Naive thymus-derived CD4-positive, alpha-beta T cell (primary cell): ENCODE data around the gene TXNRD2. TPM values are rescaled to one million over a fixed set of nuclear protein-coding genes. Genes with fewer than 3 reads are reported as not detected.

ENCODE experiments used
- ATAC-seq: fragments of 150-1000 bp; cut with Tn5 transposase; 2 replicates; pipeline ENCODE4 v1.10.0; 2021; ENCODE audit warnings: mild to moderate bottlenecking, moderate library complexity
- CTCF ChIA-PET: fragments of 350-600 bp; sonication (Branson Sonifier 250); formaldehyde crosslinking; loops from one replicate; lab custom pipeline; 2021; ENCODE audit warnings: antibody characterized with exemption; lab: Charles Lee
- POLR2A ChIA-PET: fragments of 350-600 bp; sonication (Branson Sonifier 250); formaldehyde crosslinking; loops from one replicate; lab custom pipeline; 2021; ENCODE audit warnings: antibody characterized with exemption, inconsistent platforms; lab: Charles Lee
- DNase-seq, 9 donors: peaks; one replicate each; pipeline versions ENCODE4 v3.0.0 to v3.0.0-alpha.2; 2020 to 2022; ENCODE audit warnings: mixed read lengths in 1 of 9
- H3K27ac ChIP-seq: one replicate; pipeline ENCODE4 v1.7.0; 2013; ENCODE audit warnings: mild to moderate bottlenecking, low read depth, low read length, moderate library complexity
- H3K27me3 ChIP-seq, 2 donors: one replicate each; pipeline ENCODE4 v1.7.0; 2013; ENCODE audit warnings: low read length in 2 of 2, mild to moderate bottlenecking in 2 of 2, moderate library complexity in 2 of 2; ENCODE audit not compliant: control insufficient read depth in 2 of 2, insufficient read depth in 2 of 2
- H3K36me3 ChIP-seq, 3 experiments: 1 replicate in 2 of 3; 2 replicates in 1 of 3; pipeline ENCODE4 v1.7.0; 2013; ENCODE audit warnings: low read length in 3 of 3, mild to moderate bottlenecking in 3 of 3, moderate library complexity in 1 of 3; ENCODE audit not compliant: insufficient read depth in 3 of 3, control insufficient read depth in 2 of 3
- H3K4me1 ChIP-seq, 2 donors: one replicate each; pipeline ENCODE4 v1.7.0; 2013; ENCODE audit warnings: low read length in 2 of 2, mild to moderate bottlenecking in 2 of 2, moderate library complexity in 1 of 2; ENCODE audit not compliant: control insufficient read depth in 2 of 2, insufficient read depth in 2 of 2
- H3K4me3 ChIP-seq: 2 replicates; pipeline ENCODE4 v1.7.0; 2013; ENCODE audit warnings: mild to moderate bottlenecking, low read length
- H3K9me3 ChIP-seq, 3 experiments: 1 replicate in 2 of 3; 2 replicates in 1 of 3; pipeline ENCODE4 v1.7.0; 2013; ENCODE audit warnings: low read length in 3 of 3; ENCODE audit not compliant: control insufficient read depth in 2 of 3
- H3K27ac Mint-ChIP-seq, 9 donors: one replicate each; pipeline ENCODE4 v1.8.0; 2020 to 2022; ENCODE audit warnings: mixed read lengths in 9 of 9, mild to moderate bottlenecking in 8 of 9, moderate library complexity in 5 of 9, inconsistent platforms in 2 of 9
- H3K27me3 Mint-ChIP-seq, 5 donors: one replicate each; pipeline ENCODE4 v1.8.0; 2021 to 2022; ENCODE audit warnings: mixed read lengths in 5 of 5, mild to moderate bottlenecking in 1 of 5
- H3K36me3 Mint-ChIP-seq, 5 donors: one replicate each; pipeline ENCODE4 v1.8.0; 2020 to 2022; ENCODE audit warnings: mixed read lengths in 5 of 5, mild to moderate bottlenecking in 3 of 5, inconsistent platforms in 1 of 5
- H3K4me1 Mint-ChIP-seq, 7 donors: one replicate each; pipeline ENCODE4 v1.8.0; 2020 to 2022; ENCODE audit warnings: mixed read lengths in 7 of 7, mild to moderate bottlenecking in 3 of 7, inconsistent platforms in 1 of 7
- H3K4me3 Mint-ChIP-seq, 10 donors: one replicate each; pipeline ENCODE4 v1.8.0; 2020 to 2022; ENCODE audit warnings: mild to moderate bottlenecking in 10 of 10, mixed read lengths in 10 of 10, moderate library complexity in 6 of 10, inconsistent platforms in 2 of 10
- H3K9me3 Mint-ChIP-seq, 11 donors: one replicate each; pipeline ENCODE4 v1.8.0; 2020 to 2022; ENCODE audit warnings: mixed read lengths in 11 of 11, mild to moderate bottlenecking in 4 of 11, inconsistent platforms in 1 of 11, moderate library complexity in 1 of 11
- intact Hi-C, 2 donors: fragments of 100-400 bp; cut with micrococcal nuclease; formaldehyde crosslinking; loops; one replicate each; pipeline ENCODE4 v1.15.1; 2023
- polyA plus RNA-seq, 2 donors: library from polyadenylated mRNA; unstranded; fragments of 300-500 nt; fragmentation: Illumina TruSeq; gene quantifications; one replicate each; pipeline ENCODE4 v1.2.3, GENCODE V29; 2021
- total RNA-seq, 6 experiments: library from RNA in 5 of 6; stranded (reverse) in 5 of 6; gene quantifications; 1 replicate in 5 of 6; 2 replicates in 1 of 6; pipeline ENCODE4 v1.2.3 and lab custom pipeline; 2021 to 2026

TXNRD2 gene
- total RNA-seq (10 to 100 TPM; 24.7 to 39.0 (median 36.7) TPM), polyA plus RNA-seq (10 to 100 TPM; 14.0 to 15.2 TPM), total RNA-seq (lab: John Stamatoyannopoulos, UW) (27.2 reads per million, percentile 57 among the genes with 10 or more reads in this experiment)

DNA sequence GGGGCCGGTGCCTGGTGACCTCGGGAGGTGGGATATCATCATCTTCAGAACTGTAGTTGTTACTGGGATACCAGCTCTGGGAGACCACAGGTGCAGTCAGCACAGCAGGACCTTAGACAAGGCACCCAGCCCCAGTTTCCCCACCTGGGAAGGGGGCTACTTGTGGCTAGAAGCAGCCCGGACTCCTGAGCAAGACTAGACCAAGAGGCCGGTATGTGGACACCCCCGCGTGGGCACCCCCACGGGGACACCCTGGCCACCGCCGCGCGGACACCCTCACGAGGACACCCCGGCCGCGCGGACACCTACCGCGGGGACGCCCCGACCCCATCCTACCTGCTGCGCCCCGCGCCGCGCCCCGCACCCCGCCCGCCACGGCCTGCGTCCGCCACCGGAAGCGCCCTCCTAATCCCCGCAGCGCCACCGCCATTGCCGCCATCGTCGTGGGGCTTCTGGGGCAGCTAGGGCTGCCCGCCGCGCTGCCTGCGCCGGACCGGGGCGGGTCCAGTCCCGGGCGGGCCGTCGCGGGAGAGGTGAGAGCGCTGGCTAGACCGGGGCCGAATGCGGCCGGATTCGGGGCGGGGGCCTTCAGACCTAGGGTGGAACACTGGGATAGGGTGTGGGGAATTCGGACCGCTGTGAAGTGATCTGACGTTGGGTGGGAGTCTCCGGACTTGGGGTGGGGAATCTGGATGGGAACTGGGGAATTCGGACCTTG, at the start of gene TXNRD2, which contains the start of gene COMT:
TXNRD2 (minus strand) TSS at position 454 of the 718 bp plus-strand sequence; CDS start at position 439, 15 bp downstream.
COMT (plus strand) TSS at position 408 of the 718 bp plus-strand sequence. CDS start 20,755 bp downstream, outside the sequence.
- Histone ChIP-seq H3K27me3 (no peaks in the 10 kb centered on the region), H3K4me3 (peak within 1 kb of the TSS; percentile 99), H3K27ac (peak within 1 kb of the TSS; percentile 85), H3K4me1 (peaks cover 20 to 22% of the 10 kb centered on the region in 2 donors), H3K9me3 (peaks cover 0 to under 1% (median 0%) of the 10 kb centered on the region in 3 experiments), H3K36me3 (peaks cover 0 to 6% (median 0%) of the 10 kb centered on the region in 3 experiments)
- Mint-ChIP-seq H3K27me3 (no peaks in the 10 kb centered on the region), H3K9me3 (peaks cover under 1 to 10% (median 5%) of the 10 kb centered on the region in 11 donors), H3K4me3 (peak within 1 kb of the TSS; percentile 91 to 99 (median 95)), H3K36me3 (peaks cover 12 to 34% (median 23%) of the 10 kb centered on the region in 5 donors), H3K27ac (peak within 1 kb of the TSS; percentile 94 to 98 (median 95)), H3K4me1 (peaks cover 31 to 61% (median 40%) of the 10 kb centered on the region in 7 donors)
- intact Hi-C loops, result loop anchor here in 1 of 2 donors (2.0 kb wide), 1 partner anchor 51 kb away; no protein-coding TSS in a partner anchor
- ATAC-seq, result peak; percentile 92
- ChIA-PET POLR2A (interaction anchor here (0.7 to 1.5 kb wide), 3 partner anchors 28 to 175 kb away, joined by 3 to 4 read pairs (median 4); partner anchors contain the start of gene TRMT2A), CTCF (interaction anchor here (0.6 kb wide), 2 partner anchors 10 to 88 kb away, joined by 3 to 4 read pairs; no protein-coding TSS in a partner anchor)
- DNase-seq, result peak; percentile 58 to 78 (median 69)

DNA sequence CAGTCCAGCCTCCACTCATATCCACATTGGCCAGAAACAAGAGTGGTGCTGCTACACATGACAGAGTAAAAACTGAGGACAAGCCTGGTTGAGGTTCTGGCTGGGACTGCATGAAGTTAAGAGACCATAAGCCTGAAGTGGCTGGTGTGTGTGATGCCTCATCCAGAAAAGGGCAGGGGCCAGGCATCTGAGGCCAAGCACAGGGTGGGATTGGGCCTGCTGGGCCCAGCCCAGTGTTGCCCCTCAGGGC, 49.7 kb upstream of the TXNRD2 start:
- no peak for ATAC-seq
- H3K9me3 ChIP-seq, result no peaks in the 10 kb centered on the region
- Mint-ChIP-seq H3K9me3 (no peaks in the 10 kb centered on the region), H3K27ac (peak overlapping the region in 1 of 9 donors; percentile 77), H3K27me3 (peaks cover 0 to 5% (median 0%) of the 10 kb centered on the region in 5 donors), H3K36me3 (no peaks in the 10 kb centered on the region), H3K4me1 (peaks cover 0 to 3% (median 0%) of the 10 kb centered on the region in 7 donors), H3K4me3 (no peak overlapping the region)
- intact Hi-C loops, result no loop called here
- no peaks in the 10 kb centered on the region for H3K36me3 ChIP-seq
- H3K27ac ChIP-seq, result no peak overlapping the region
- DNase-seq, result no peak
- POLR2A ChIA-PET, result no interaction called here
- CTCF ChIA-PET, result no interaction called here
- no peak overlapping the region for H3K4me3 ChIP-seq
- no peaks in the 10 kb centered on the region for H3K27me3 ChIP-seq
- H3K4me1 ChIP-seq, result no peaks in the 10 kb centered on the region

DNA sequence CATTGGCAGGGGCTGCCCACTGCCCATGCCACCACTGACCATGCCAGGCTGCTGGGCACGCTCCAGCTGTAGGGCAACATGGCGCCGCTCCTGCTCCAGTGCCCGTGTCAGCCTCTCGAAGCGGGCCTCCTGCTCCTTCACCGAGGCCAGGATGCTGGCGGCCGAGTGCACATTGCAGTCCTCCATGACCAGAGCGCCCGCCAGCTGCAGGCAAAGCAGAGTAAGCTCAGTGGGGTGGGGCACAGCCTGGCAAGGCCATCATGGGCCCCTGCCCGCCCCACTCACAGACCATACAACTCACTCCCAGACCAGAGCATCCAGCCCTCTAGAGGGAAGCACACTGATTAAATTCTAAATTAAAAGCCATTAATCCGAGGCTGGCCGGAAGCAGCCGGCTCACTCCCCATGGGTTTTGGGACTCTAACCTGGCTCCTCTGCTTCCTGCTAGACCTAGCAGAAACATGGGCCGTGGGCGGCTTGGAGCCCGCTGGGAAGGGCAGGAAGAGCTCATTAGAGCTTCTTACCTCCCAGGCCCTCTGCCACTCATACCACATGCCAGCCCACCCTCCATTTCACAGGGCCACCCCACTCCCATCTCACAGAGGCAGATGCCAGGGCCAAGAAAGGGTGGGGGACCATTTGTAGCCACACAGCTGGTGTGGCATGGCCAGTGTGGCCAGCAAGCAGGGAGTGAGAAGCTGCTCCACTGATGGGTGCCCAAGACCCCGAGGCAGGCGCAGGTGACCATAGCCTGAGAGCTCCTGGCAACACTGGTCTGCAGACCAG, 49.2 kb upstream of the TXNRD2 start:
- Mint-ChIP-seq H3K4me3 (no peak overlapping the region), H3K27me3 (peaks cover 0 to 5% (median 0%) of the 10 kb centered on the region in 5 donors), H3K36me3 (no peaks in the 10 kb centered on the region), H3K4me1 (peaks cover 0 to 3% (median 0%) of the 10 kb centered on the region in 7 donors), H3K27ac (peak overlapping the region in 1 of 9 donors; percentile 77), H3K9me3 (no peaks in the 10 kb centered on the region)
- Histone ChIP-seq H3K4me1 (no peaks in the 10 kb centered on the region), H3K36me3 (no peaks in the 10 kb centered on the region), H3K27ac (no peak overlapping the region), H3K9me3 (no peaks in the 10 kb centered on the region), H3K27me3 (no peaks in the 10 kb centered on the region), H3K4me3 (no peak overlapping the region)
- POLR2A ChIA-PET, result interaction anchor here (1.7 kb wide), 1 partner anchor 25 kb away, joined by 3 read pairs; no protein-coding TSS in a partner anchor
- CTCF ChIA-PET, result no interaction called here
- ATAC-seq (no peak), DNase-seq (no peak)
- intact Hi-C loops, result no loop called here

DNA sequence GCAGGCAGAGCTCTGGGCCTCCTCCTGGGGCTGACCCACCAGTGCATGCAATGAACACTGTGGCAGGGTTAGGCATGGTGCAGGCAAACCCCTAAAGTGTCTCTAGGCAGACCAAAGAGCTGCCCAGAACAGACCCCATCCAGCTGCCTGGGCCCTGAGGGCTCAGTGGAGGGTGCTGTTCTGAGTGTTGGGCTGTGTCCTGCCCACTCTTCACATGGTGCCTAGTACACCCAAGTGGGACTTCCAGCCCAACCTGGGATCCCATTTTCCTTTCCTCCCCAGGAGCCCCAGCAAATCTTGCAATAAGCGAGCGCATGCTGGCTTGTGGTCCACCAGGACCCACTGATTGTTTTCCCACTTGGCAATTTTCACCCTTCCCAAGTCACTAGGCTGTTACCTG, 48.6 kb upstream of the TXNRD2 start:
- Histone ChIP-seq H3K36me3 (no peaks in the 10 kb centered on the region), H3K4me1 (no peaks in the 10 kb centered on the region), H3K27me3 (no peaks in the 10 kb centered on the region), H3K9me3 (no peaks in the 10 kb centered on the region), H3K4me3 (no peak overlapping the region), H3K27ac (no peak overlapping the region)
- intact Hi-C loops, result no loop called here
- ChIA-PET POLR2A (interaction anchor here (1.7 kb wide), 1 partner anchor 25 kb away, joined by 3 read pairs; no protein-coding TSS in a partner anchor), CTCF (no interaction called here)
- H3K27ac Mint-ChIP-seq, result no peak overlapping the region
- ATAC-seq (no peak), DNase-seq (no peak)
- H3K4me3 Mint-ChIP-seq, result peak overlapping the region in 1 of 10 donors; percentile 25
- no peaks in the 10 kb centered on the region for H3K9me3 Mint-ChIP-seq
- H3K4me1 Mint-ChIP-seq, result peaks cover 0 to 4% (median 0%) of the 10 kb centered on the region in 7 donors
- H3K27me3 Mint-ChIP-seq, result peaks cover 0 to 7% (median 0%) of the 10 kb centered on the region in 5 donors
- H3K36me3 Mint-ChIP-seq, result no peaks in the 10 kb centered on the region

DNA sequence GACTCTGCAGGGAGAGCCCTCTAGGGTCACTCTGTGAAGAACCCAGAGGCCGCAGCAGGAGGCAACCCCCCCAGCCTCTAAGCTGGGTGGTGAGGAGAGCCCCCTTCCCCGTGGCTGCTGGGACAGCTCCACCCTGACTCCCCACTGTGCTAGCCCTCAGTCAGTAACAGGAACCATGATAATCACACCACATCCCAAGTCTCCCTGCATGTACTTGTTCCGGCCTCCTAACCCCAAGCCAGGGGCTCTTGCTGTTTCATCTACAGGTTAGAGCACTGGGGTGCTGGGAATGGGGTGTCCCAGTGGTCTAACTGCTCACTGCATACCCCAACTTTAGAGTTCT, 48.1 kb upstream of the TXNRD2 start:
- no peaks in the 10 kb centered on the region for H3K27me3 ChIP-seq
- POLR2A ChIA-PET, result interaction anchor here (1.7 kb wide), 1 partner anchor 26 kb away, joined by 3 read pairs; no protein-coding TSS in a partner anchor
- ATAC-seq (no peak), DNase-seq (no peak)
- peaks cover 0 to 4% (median 2%) of the 10 kb centered on the region in 7 donors for H3K4me1 Mint-ChIP-seq
- no peaks in the 10 kb centered on the region for H3K9me3 Mint-ChIP-seq
- no peaks in the 10 kb centered on the region for H3K36me3 Mint-ChIP-seq
- no peaks in the 10 kb centered on the region for H3K4me1 ChIP-seq
- peak overlapping the region in 3 of 10 donors; percentile 23 to 48 (median 43) for H3K4me3 Mint-ChIP-seq
- intact Hi-C loops, result loop anchor here in 1 of 2 donors (10.0 kb wide), 1 partner anchor 305 kb away; no protein-coding TSS in a partner anchor
- H3K4me3 ChIP-seq, result no peak overlapping the region
- H3K27ac Mint-ChIP-seq, result peak overlapping the region in 2 of 9 donors; percentile 25 to 49
- no peaks in the 10 kb centered on the region for H3K36me3 ChIP-seq
- H3K27ac ChIP-seq, result no peak overlapping the region
- H3K9me3 ChIP-seq, result no peaks in the 10 kb centered on the region
- H3K27me3 Mint-ChIP-seq, result peaks cover 0 to 7% (median 0%) of the 10 kb centered on the region in 5 donors
- CTCF ChIA-PET, result no interaction called here

DNA sequence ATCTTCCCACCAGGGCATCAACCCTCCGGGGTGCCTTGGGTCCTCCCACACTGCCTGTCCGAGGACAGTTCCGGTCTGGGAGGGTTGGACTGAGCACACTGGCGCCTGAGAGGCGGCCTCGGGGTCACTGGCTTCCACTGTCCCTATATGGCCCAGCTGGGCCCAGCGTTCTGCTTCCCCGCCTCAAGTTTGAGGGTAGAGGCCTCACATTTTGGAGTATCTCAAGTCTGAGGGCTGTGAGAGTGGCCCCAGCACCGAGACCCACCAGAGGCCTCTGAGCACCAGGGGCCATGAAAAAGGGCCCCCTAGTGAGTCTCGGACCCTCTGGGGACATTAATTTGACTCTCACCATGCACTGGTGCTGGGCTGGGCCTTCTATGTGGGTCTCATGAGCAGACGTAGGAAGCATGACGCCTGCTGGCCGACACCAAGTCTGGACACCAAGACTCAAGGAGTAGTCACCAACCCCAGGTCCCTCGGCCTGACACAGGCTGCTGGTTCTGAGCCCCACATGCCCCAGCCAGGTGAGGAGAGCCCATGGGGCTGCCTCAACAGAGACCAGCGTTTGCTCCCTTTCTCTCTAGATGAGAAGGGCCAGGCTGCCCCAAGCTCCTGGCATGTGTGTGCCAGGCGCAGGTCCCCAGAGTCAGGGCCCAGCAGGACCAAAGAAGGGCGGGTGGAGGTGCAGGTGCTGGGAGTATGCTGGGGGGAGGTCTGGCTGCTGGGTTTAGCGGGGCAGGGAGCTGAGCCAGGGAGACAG, 47.5 kb upstream of the TXNRD2 start:
- Mint-ChIP-seq H3K36me3 (no peaks in the 10 kb centered on the region), H3K27ac (no peak overlapping the region), H3K4me3 (peak overlapping the region in 1 of 10 donors; percentile 22), H3K4me1 (peaks cover 0 to 4% (median 2%) of the 10 kb centered on the region in 7 donors), H3K9me3 (no peaks in the 10 kb centered on the region), H3K27me3 (peaks cover 0 to 7% (median 0%) of the 10 kb centered on the region in 5 donors)
- Histone ChIP-seq H3K36me3 (no peaks in the 10 kb centered on the region), H3K27ac (no peak overlapping the region), H3K27me3 (no peaks in the 10 kb centered on the region), H3K4me3 (no peak overlapping the region), H3K9me3 (no peaks in the 10 kb centered on the region), H3K4me1 (no peaks in the 10 kb centered on the region)
- CTCF ChIA-PET, result no interaction called here
- ATAC-seq (no peak), DNase-seq (no peak)
- POLR2A ChIA-PET, result interaction anchor here (1.7 kb wide), 1 partner anchor 26 kb away, joined by 3 read pairs; no protein-coding TSS in a partner anchor
- intact Hi-C loops, result loop anchor here in 1 of 2 donors (10.0 kb wide), 1 partner anchor 306 kb away; no protein-coding TSS in a partner anchor
